Aorta (tissue), 5 donors: ENCODE results near the gene SLC22A17. TPM values are rescaled to one million over a fixed set of nuclear protein-coding genes. Genes with fewer than 3 reads are reported as not detected.

Source experiments
- ATAC-seq: fragments of 200-7000 bp; cut with Tn5 transposase; one replicate; pipeline ENCODE4 v1.9.1; 2022; ENCODE audit warnings: moderate library complexity; ENCODE audit not compliant: low FRiP score
- DNase-seq, 2 donors: peaks; one replicate each; pipeline ENCODE4 v3.0.0-alpha.2; 2020
- H3K27ac ChIP-seq, 2 donors: one replicate each; pipeline ENCODE4 v1.5.1; 2013; ENCODE audit warnings: low read length in 2 of 2, mild to moderate bottlenecking in 2 of 2, moderate library complexity in 2 of 2, control low read depth in 1 of 2, inconsistent platforms in 1 of 2, low read depth in 1 of 2
- H3K27me3 ChIP-seq, 2 donors: one replicate each; pipeline ENCODE4 v1.6.1; 2013; ENCODE audit warnings: control low read depth in 1 of 2, low read length in 1 of 2, mild to moderate bottlenecking in 1 of 2, moderate library complexity in 1 of 2; ENCODE audit not compliant: insufficient read depth in 2 of 2, control insufficient read depth in 1 of 2
- H3K36me3 ChIP-seq, 2 donors: one replicate each; pipeline ENCODE4 v1.6.1; 2013; ENCODE audit warnings: control low read depth in 1 of 2, low read length in 1 of 2, mild to moderate bottlenecking in 1 of 2; ENCODE audit not compliant: insufficient read depth in 2 of 2, control insufficient read depth in 1 of 2
- H3K4me1 ChIP-seq, 2 donors: one replicate each; pipeline ENCODE4 v1.6.1; 2013; ENCODE audit warnings: low read length in 2 of 2, control low read depth in 1 of 2, mild to moderate bottlenecking in 1 of 2, moderate library complexity in 1 of 2; ENCODE audit not compliant: insufficient read depth in 2 of 2, control insufficient read depth in 1 of 2
- H3K4me3 ChIP-seq, 2 donors: one replicate each; pipeline ENCODE4 v1.5.1; 2013; ENCODE audit warnings: low read length in 2 of 2, control low read depth in 1 of 2, mild to moderate bottlenecking in 1 of 2
- H3K9me3 ChIP-seq: one replicate; pipeline ENCODE4 v1.6.1; 2013; ENCODE audit warnings: mild to moderate bottlenecking, low read length; ENCODE audit not compliant: control insufficient read depth
- WGBS, 2 donors: extraction: QIAGEN DNeasy Blood & Tissue Kit; methylation state at CpG; one replicate each; pipeline ENCODE4 v1.1.7; 2013; 5-methylcytosine and 5-hydroxymethylcytosine counted together
- intact Hi-C, 2 donors: fragments of 100-400 bp; cut with DNase I; formaldehyde crosslinking; loops; one replicate each; pipeline versions ENCODE4 v1.14.2 to v1.15.0; 2022
- polyA plus RNA-seq, 2 donors: library from polyadenylated mRNA; stranded (reverse); fragments of 200-250 nt; gene quantifications; one replicate each; pipeline ENCODE4 v1.2.3, GENCODE V29; 2013
- total RNA-seq, 2 donors: library from RNA; stranded (reverse); fragmentation: NEBNext Ultra II Directional; extraction: Animal tissue kit (Norgen Biotek cat#: 25700); gene quantifications; one replicate each; pipeline ENCODE4 v1.2.1, GENCODE V29; 2021
- donor health status: healthy with polysubstance abuse.
- donor health status: Bipolar disorder and iron deficiency.
- donor health status: DM: no; HTN: no; CAD: no.
- donor health status: DM: no; HTN: no; CAD: no.
- donor health status: DM: yes; HTN: yes; CAD: no.

The SLC22A17 gene
- total and polyA plus RNA-seq, 4 donors, result 7.5 to 85.8 (median 36.8) TPM

- no peak overlapping the region for H3K27ac ChIP-seq
- H3K36me3 ChIP-seq, result no peaks in the 10 kb centered on the region
- H3K4me1 ChIP-seq, result no peaks in the 10 kb centered on the region
- ATAC-seq (no peak), DNase-seq (no peak)
- H3K4me3 ChIP-seq, result no peak overlapping the region
- intact Hi-C loops, result loop anchor here (5.0 kb wide), 2 partner anchors 111 to 116 kb away; no protein-coding TSS in a partner anchor
- no peaks in the 10 kb centered on the region for H3K27me3 ChIP-seq
- no peaks in the 10 kb centered on the region for H3K9me3 ChIP-seq
- WGBS, 2 donors, result 84 to 88% methylated on average over 11 of the region's 11 CpGs
Measured at GRCh38 chr14:23378612-23379220, 26.0 kb upstream of the SLC22A17 start.

- H3K27me3 ChIP-seq, result no peaks in the 10 kb centered on the region
- intact Hi-C loops, result loop anchor here (5.0 kb wide), 2 partner anchors 111 to 116 kb away; no protein-coding TSS in a partner anchor
- H3K4me3 ChIP-seq, result no peak overlapping the region
Measured at GRCh38 chr14:23377573-23378563, 25.2 kb upstream of the SLC22A17 start.

GRCh38 chr14:23377198-23377550 lies 24.5 kb upstream of the SLC22A17 start:
- Histone ChIP-seq H3K4me3 (no peak overlapping the region), H3K9me3 (no peaks in the 10 kb centered on the region), H3K27ac (no peak overlapping the region), H3K36me3 (no peaks in the 10 kb centered on the region), H3K4me1 (no peaks in the 10 kb centered on the region), H3K27me3 (no peaks in the 10 kb centered on the region)
- 35 to 37% methylated on average over 11 of the region's 11 CpGs for WGBS, 2 donors
- DNase-seq (no peak), ATAC-seq (no peak)
- intact Hi-C loops, result loop anchor here (5.0 kb wide), 2 partner anchors 110 to 115 kb away; no protein-coding TSS in a partner anchor

More at GRCh38 chr14:23377573-23378563, 25.2 kb upstream of the SLC22A17 start:
- Histone ChIP-seq H3K36me3 (no peaks in the 10 kb centered on the region), H3K4me1 (no peaks in the 10 kb centered on the region), H3K9me3 (no peaks in the 10 kb centered on the region), H3K27ac (no peak overlapping the region)
- WGBS, 2 donors, result 85 to 86% methylated on average over 14 of the region's 14 CpGs
- no peak for DNase-seq
- no peak for ATAC-seq

GRCh38 chr14:23376482-23377197 lies 24.0 kb upstream of the SLC22A17 start, which contains the start of gene CMTM5:
TSS of gene CMTM5 (plus strand) at chr14:23377046. CDS start at chr14:23377252, 206 bp downstream.
- Histone ChIP-seq H3K4me1 (no peaks in the 10 kb centered on the region), H3K9me3 (no peaks in the 10 kb centered on the region), H3K36me3 (no peaks in the 10 kb centered on the region), H3K27me3 (no peaks in the 10 kb centered on the region), H3K4me3 (no peak within 1 kb of the TSS), H3K27ac (no peak within 1 kb of the TSS)
- peak in 1 of 2 donors; percentile 74 for DNase-seq
- 31% methylated on average over 13 of the region's 13 CpGs for WGBS, 2 donors
- intact Hi-C loops, result loop anchor here (5.0 kb wide), 2 partner anchors 109 to 114 kb away; no protein-coding TSS in a partner anchor
- peak; percentile 57 for ATAC-seq

- no peaks in the 10 kb centered on the region for H3K27me3 ChIP-seq
- 95 to 96% methylated on average over 21 of the region's 21 CpGs for WGBS, 2 donors
- H3K4me3 ChIP-seq, result no peak overlapping the region
- ATAC-seq (no peak), DNase-seq (peak in 1 of 2 donors; percentile 74)
- no peaks in the 10 kb centered on the region for H3K36me3 ChIP-seq
- no peaks in the 10 kb centered on the region for H3K9me3 ChIP-seq
- no peak overlapping the region for H3K27ac ChIP-seq
- intact Hi-C loops, result loop anchor here (5.0 kb wide), 2 partner anchors 108 to 113 kb away; no protein-coding TSS in a partner anchor
- H3K4me1 ChIP-seq, result no peaks in the 10 kb centered on the region
Measured at GRCh38 chr14:23375527-23376251, 23.0 kb upstream of the SLC22A17 start.

- no peaks in the 10 kb centered on the region for H3K27me3 ChIP-seq
- H3K36me3 ChIP-seq, result no peaks in the 10 kb centered on the region
- intact Hi-C loops, result no loop called here
- DNase-seq, result no peak
- ATAC-seq, result no peak
- H3K4me3 ChIP-seq, result no peak overlapping the region
- H3K4me1 ChIP-seq, result no peaks in the 10 kb centered on the region
- no peaks in the 10 kb centered on the region for H3K9me3 ChIP-seq
- 84 to 93% methylated on average over 3 of the region's 3 CpGs for WGBS, 2 donors
- H3K27ac ChIP-seq, result no peak overlapping the region
Measured at GRCh38 chr14:23373041-23373440, 20.4 kb upstream of the SLC22A17 start.

- H3K4me1 ChIP-seq, result no peaks in the 10 kb centered on the region
- no peak within 1 kb of the TSS for H3K4me3 ChIP-seq
- H3K36me3 ChIP-seq, result no peaks in the 10 kb centered on the region
- no peak for DNase-seq
- H3K9me3 ChIP-seq, result no peaks in the 10 kb centered on the region
- H3K27me3 ChIP-seq, result no peaks in the 10 kb centered on the region
- intact Hi-C loops, result no loop called here
- H3K27ac ChIP-seq, result no peak within 1 kb of the TSS
- no peak for ATAC-seq
- WGBS, 2 donors, result 85 to 89% methylated on average over 2 of the region's 2 CpGs
Measured at GRCh38 chr14:23372509-23372908, 19.8 kb upstream of the SLC22A17 start, which contains the start of gene IL25. TSS of gene IL25 (plus strand) at chr14:23372809.

GRCh38 chr14:23371865-23372264 lies 19.2 kb upstream of the SLC22A17 start:
- intact Hi-C loops, result no loop called here
- no peak for ATAC-seq
- WGBS, 2 donors, result 85 to 92% methylated on average over 1 of the region's 1 CpG

More at GRCh38 chr14:23371865-23372264, 19.2 kb upstream of the SLC22A17 start:
- H3K27ac ChIP-seq, result no peak overlapping the region
- no peak overlapping the region for H3K4me3 ChIP-seq
- no peak for DNase-seq
- no peaks in the 10 kb centered on the region for H3K4me1 ChIP-seq
- H3K9me3 ChIP-seq, result no peaks in the 10 kb centered on the region
- no peaks in the 10 kb centered on the region for H3K36me3 ChIP-seq
- no peaks in the 10 kb centered on the region for H3K27me3 ChIP-seq
